Lower leg skin (tissue), 4 donors: ENCODE data around the gene C19orf67. TPM values are rescaled to one million over a fixed set of nuclear protein-coding genes. Genes with fewer than 3 reads are reported as not detected.
A peak's percentile ranks its signal among the peaks of the same experiment; 100 is the strongest.

ENCODE experiments used
- DNase-seq, 2 donors: peaks; one replicate each; pipeline ENCODE4 v3.0.0-alpha.2; 2019; ENCODE audit warnings: low spot score in 2 of 2
- H3K4me3 ChIP-seq: fragments of 200-600 bp; sonication (generic); 2 replicates; pipeline ENCODE4 v1.5.1; 2017; ENCODE audit warnings: mild to moderate bottlenecking, low read depth; ENCODE audit not compliant: poor library complexity, severe bottlenecking
- POLR2A ChIP-seq, 2 donors: fragments of 450-650 bp; IDR thresholded peaks; one replicate each; pipeline ENCODE4 v1.6.1; 2016 to 2017; ENCODE audit warnings: antibody characterized with exemption in 2 of 2, mild to moderate bottlenecking in 1 of 2, moderate library complexity in 1 of 2
- WGBS, 2 donors: methylation state at CpG; one replicate each; pipeline ENCODE4 v1.1.5; 2018; 5-methylcytosine and 5-hydroxymethylcytosine counted together
- intact Hi-C: fragments of 100-400 bp; cut with DNase I; formaldehyde crosslinking; loops from one replicate; pipeline ENCODE4 v1.15.0; 2023; ENCODE audit warnings: low total_unique reads
- total RNA-seq, 4 donors: library from RNA; depleted of rRNA; stranded (reverse); fragments of >200 nt; gene quantifications; one replicate each; pipeline ENCODE4 v1.1.0, GENCODE V29; 2016
- TF ChIP-seq, protein P1 (sequence below), 3 donors: fragments of 450-650 bp; IDR thresholded peaks; one replicate each; pipeline ENCODE4 v1.5.1; 2016; ENCODE audit warnings: antibody characterized with exemption in 3 of 3, mild to moderate bottlenecking in 3 of 3, moderate library complexity in 2 of 3

C19orf67 gene
- total RNA-seq, 4 donors from 2014 or later, result not detected

DNA sequence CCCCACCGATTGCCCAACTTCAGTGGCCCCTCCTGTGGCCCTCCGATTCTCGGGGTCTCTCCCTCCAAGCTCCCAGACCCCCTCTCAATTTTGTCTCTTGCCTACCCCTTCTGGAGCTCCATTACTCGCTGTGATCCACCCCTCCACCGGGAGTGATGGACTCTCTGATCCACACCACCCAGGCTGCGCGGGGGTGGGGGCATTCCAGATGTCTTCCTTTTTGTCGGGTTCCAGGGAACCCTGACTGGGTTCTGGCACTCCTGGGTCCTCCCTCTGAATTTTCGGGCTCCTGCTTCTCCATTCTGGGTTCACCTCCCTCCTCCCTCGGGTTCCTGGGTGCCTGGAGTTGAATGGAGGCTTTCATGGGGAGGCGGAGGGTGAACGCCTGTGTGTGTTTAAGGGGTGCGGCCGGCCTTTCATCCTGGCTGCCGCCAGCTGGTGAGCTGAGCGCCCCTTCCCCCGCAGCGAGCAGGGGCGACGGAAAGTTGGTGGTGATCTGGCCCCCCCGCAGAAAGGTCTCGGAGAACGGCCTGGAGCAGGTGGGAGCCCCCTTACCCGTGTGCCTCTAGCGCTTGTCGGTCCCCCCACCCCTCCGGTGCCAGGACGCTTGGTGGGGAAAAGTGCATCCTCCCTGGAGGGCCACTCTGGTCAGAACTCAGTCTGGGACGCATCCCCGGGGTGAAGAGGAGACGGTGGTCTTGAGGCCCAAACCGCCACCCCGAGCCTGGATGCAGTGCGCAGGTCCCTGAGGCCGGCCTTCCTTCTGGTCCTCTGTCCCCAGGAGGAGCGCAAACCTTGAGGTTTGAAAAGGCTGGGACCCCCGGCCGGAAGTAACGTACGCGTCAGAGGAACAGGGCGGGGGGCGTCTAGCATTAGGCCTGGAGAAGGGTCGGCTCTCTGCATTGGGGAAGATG lies 11.4 kb downstream of the C19orf67 start:
- peak overlapping the region; percentile 51 for H3K4me3 ChIP-seq
- 0 to 4% methylated on average over 29 to 35 of the region's 44 CpGs for WGBS, 2 donors
- intact Hi-C loops, result loop anchor here (2.0 kb wide), 1 partner anchor 191 kb away; no protein-coding TSS in a partner anchor
- no peak for TF ChIP-seq POLR2A (IDR thresholded peaks at IDR 0.05)
- TF ChIP-seq, protein P1, sequence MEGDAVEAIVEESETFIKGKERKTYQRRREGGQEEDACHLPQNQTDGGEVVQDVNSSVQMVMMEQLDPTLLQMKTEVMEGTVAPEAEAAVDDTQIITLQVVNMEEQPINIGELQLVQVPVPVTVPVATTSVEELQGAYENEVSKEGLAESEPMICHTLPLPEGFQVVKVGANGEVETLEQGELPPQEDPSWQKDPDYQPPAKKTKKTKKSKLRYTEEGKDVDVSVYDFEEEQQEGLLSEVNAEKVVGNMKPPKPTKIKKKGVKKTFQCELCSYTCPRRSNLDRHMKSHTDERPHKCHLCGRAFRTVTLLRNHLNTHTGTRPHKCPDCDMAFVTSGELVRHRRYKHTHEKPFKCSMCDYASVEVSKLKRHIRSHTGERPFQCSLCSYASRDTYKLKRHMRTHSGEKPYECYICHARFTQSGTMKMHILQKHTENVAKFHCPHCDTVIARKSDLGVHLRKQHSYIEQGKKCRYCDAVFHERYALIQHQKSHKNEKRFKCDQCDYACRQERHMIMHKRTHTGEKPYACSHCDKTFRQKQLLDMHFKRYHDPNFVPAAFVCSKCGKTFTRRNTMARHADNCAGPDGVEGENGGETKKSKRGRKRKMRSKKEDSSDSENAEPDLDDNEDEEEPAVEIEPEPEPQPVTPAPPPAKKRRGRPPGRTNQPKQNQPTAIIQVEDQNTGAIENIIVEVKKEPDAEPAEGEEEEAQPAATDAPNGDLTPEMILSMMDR (IDR thresholded peaks at IDR 0.05), result no peak
- DNase-seq, result peak in 1 of 2 donors; percentile 91

DNA sequence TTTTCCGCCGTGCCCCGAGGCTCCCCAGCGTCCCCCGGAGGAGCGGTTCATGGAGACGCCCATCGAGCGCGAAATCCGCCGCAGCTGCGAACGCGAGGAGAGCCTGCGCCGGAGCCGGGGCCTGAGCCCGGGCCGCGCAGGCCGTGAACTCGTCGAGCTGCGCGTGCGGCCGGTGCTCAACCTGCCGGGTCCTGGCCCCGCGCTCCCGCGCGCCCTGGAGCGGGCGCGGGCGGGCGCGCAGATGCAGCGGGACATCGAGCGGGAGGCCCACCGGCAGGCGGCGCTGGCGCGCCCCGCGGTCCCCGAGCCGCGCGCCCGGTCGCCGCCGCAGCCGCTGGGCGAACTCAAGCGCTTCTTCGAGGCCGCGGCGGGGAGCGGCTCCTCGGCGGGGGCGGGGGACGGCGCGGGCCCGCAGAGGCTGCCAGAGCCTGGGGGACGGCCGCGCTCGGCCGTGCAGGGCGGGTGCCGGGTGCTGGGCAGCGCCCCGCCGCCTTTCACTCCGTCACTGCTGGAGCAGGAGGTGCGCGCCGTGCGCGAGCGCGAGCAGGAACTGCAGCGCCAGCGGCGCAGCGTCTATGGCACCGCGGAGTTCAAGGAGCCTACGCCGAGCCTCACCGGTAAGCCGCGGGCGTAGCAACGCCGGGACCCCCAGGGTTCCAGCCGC lies 12.2 kb downstream of the C19orf67 start:
- whole genome bisulfite sequencing, 2 donors, result 0% methylated on average over 32 to 39 of the region's 106 CpGs
- TF ChIP-seq, protein P1 (IDR thresholded peaks at IDR 0.05), result no peak
- TF ChIP-seq POLR2A (IDR thresholded peaks at IDR 0.05), result no peak
- DNase-seq, result peak in 1 of 2 donors; percentile 56
- intact Hi-C loops, result loop anchor here (2.0 kb wide), 1 partner anchor 191 kb away; no protein-coding TSS in a partner anchor
- H3K4me3 ChIP-seq, result peak overlapping the region; percentile 51

DNA sequence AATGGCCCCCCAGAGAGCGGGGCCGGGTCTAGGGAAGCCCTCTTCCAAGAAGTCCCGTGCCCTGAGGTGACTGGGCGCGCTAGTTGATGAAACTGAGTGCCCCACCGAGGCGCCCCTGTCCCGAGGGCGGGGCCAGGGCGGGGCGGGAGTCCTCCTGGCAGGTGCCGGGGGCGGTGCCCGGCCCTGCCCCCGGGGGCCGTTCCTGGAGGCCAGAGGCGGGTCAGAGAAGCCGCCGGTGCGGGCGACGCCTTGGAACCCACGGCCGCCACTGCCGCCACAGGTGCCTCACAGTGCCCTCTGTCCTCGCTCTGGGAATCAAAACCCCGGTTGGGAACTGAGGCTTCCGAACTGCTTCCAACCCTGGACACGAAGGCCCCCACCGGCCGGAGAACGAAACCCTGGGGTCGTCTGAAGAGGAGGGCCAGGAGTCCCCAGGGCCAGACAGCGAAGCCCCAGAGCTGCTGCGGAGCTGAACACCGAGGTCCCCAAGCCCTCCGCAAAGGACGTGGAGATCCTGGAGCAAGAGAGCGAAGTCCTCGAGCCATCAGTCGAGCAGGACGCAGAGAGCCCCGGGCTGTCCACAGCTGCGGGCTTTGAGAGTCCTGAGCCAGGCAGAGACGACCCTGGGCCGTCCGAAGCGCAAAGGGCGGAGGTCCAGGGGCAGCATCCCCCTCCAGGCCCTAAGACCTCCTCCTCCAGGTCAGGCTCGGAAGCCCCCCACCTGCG lies 12.9 kb downstream of the C19orf67 start, which contains the start of gene MISP3:
Gene MISP3 (plus strand): TSS at position 252 of the 726 bp plus-strand sequence. CDS start 524 bp downstream, outside the sequence.
- intact Hi-C loops, result loop anchor here (2.0 kb wide), 1 partner anchor 190 kb away; no protein-coding TSS in a partner anchor
- TF ChIP-seq, protein P1 (IDR thresholded peaks at IDR 0.05), result no peak
- TF ChIP-seq POLR2A (IDR thresholded peaks at IDR 0.05), result no peak
- peak in 1 of 2 donors; percentile 89 for DNase-seq
- WGBS, 2 donors, result 2% methylated on average over 27 of the region's 51 CpGs
- H3K4me3 ChIP-seq, result peak within 1 kb of the TSS; percentile 51

DNA sequence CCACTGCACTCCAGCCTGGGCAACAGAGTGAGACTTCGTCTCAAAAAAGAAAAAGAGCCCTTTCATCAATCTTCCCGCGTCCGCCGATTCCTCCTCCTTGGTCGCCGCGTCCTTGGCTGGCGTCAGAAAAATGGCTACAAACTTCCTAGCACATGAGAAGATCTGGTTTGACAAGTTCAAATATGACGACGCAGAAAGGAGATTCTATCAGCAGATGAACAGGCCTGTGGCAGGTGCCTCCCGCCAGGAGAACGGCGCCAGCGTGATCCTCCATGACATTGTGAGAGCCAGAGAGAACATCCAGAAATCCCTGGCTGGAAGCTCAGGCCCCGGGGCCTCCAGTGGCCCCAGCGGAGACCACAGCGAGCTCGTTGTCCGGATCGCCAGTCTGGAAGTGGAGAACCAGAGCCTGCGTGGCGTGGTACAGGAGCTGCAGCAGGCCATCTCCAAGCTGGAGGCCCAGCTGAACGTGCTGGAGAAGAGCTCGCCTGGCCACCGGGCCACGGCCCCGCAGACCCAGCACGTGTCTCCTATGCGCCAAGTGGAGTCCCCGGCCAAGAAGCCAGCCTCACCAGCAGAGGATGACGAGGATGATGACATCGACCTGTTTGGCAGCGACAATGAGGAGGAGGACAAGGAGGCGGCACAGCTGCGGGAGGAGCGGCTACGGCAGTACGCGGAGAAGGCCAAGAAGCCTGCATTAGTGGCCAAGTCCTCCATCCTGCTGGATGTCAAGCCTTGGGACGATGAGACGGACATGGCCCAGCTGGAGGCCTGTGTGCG lies 15.1 kb downstream of the C19orf67 start:
- no peak overlapping the region for H3K4me3 ChIP-seq
- WGBS, 2 donors, result 72 to 78% methylated on average over 40 to 43 of the region's 43 CpGs
- no peak for TF ChIP-seq POLR2A (IDR thresholded peaks at IDR 0.05)
- TF ChIP-seq, protein P1 (IDR thresholded peaks at IDR 0.05), result no peak
- intact Hi-C loops, result no loop called here
- peak in 1 of 2 donors; percentile 76 for DNase-seq

DNA sequence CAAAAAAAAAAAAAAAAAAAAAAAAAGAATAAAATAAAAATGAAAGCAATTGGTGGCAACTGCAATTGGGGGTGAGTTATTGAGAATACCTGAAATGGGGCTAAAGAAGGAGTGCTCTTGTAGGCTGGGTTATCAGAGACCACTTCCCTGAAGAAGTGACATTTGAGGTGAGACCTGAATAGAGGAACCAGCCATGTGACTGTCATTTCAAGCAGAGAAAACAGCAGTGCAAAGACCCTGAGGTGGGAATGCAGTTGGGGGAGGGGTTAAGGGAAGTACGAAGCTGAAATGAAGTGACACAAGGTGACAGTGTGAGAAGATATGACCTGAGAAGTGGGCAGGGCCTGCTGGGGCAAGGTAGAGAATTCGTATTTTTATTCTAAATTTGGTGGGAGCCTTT lies 19.4 kb downstream of the C19orf67 start:
- no peak overlapping the region for H3K4me3 ChIP-seq
- WGBS, 2 donors, result 69 to 72% methylated on average over 2 of the region's 2 CpGs
- DNase-seq, result no peak
- no peak for TF ChIP-seq POLR2A (IDR thresholded peaks at IDR 0.05)
- TF ChIP-seq, protein P1 (IDR thresholded peaks at IDR 0.05), result no peak
- intact Hi-C loops, result no loop called here
